ENCODE results near the gene ARHGAP35. TPM values are rescaled to one million over a fixed set of nuclear protein-coding genes. Genes with fewer than 3 reads are reported as not detected.

The ARHGAP35 gene
- total RNA-seq (ENCODE audit: low replicate concordance): 26.1 and 29.8 TPM in 2 replicates

DNA sequence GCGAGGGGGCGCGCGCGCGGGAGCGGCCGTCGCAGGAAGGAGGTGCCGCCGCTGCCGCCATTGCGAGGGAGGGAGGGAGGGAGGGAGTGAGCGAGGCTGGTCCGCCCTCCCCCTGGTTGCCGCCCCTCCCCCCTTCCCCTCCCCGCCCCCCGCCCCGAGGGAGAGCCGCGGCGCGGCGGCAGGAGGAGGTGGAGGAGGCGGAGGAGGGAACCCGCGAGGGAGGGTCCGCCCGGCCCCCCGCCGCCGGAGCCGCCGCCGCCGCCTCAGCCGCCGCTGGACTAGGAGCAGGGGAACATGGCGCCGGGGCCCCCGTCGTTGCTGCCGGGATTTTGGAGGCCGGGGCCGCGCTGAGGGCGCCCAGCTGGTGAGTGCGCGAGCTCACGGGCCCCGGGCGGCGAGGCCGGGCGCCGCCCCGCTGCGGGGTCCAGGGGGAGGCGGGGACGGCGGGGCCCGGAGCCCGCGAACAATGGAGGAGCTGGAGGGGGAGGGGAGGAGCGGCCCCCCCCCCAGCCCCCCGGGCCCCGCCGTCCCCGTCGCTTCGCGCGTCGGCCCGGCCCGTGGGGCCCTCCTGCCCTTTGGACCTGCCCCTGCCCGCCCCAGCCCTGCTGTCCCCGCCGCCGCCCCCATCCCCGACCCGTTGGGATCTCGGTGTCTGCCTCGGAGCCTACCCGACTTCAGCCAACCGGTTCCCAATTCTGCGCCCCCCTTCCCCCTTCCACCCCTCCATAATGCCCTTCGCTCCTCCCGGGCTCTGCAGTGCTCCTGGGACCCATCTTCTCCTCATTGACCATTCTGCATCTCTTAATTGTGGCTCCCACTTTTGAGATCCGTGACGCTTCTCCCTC lies at the start of gene ARHGAP35:
TSS of gene ARHGAP35 (plus strand) at position 152 of the 845 bp plus-strand sequence. CDS start 57,679 bp downstream, outside the sequence.

GRCh38 chr19:46850228-46851203 lies 10.3 kb upstream of the ARHGAP35 start, which contains the start of gene AP2S1:
TSS of gene AP2S1 (minus strand) at chr19:46850846. CDS start at chr19:46850766, 80 bp downstream.

Other genes with a start within 250 kb of the ARHGAP35 start
- 8.5 and 17.7 TPM in 2 replicates for gene PTGIR, start 235.9 kb upstream of the ARHGAP35 start, total RNA-seq (ENCODE audit: low replicate concordance)
- gene GNG8, start 224.8 kb upstream of the ARHGAP35 start, total RNA-seq (ENCODE audit: low replicate concordance): not detected in 2 replicates
- gene DACT3, start 199.8 kb upstream of the ARHGAP35 start, total RNA-seq (ENCODE audit: low replicate concordance): 1.1 and 6.5 TPM in 2 replicates
- gene PRKD2, start 143.9 kb upstream of the ARHGAP35 start, total RNA-seq (ENCODE audit: low replicate concordance): 14.5 and 16.5 TPM in 2 replicates
- 5.6 and 10.2 TPM in 2 replicates for gene FKRP, start 114.9 kb upstream of the ARHGAP35 start, total RNA-seq (ENCODE audit: low replicate concordance)
- 60.3 and 74.8 TPM in 2 replicates for gene STRN4, start 114.5 kb upstream of the ARHGAP35 start, total RNA-seq (ENCODE audit: low replicate concordance)
- 89.9 and 97.9 TPM in 2 replicates for gene SLC1A5, start 72.4 kb upstream of the ARHGAP35 start, total RNA-seq (ENCODE audit: low replicate concordance)
- 168 and 192 TPM in 2 replicates for gene AP2S1, start 10.2 kb upstream of the ARHGAP35 start, total RNA-seq (ENCODE audit: low replicate concordance)
- gene NPAS1, start 158.8 kb downstream of the ARHGAP35 start, total RNA-seq (ENCODE audit: low replicate concordance): 0.12 and 1.1 TPM in 2 replicates
- 8.5 and 43.6 TPM in 2 replicates for gene TMEM160, start 187.6 kb downstream of the ARHGAP35 start, total RNA-seq (ENCODE audit: low replicate concordance)